Fibroblast of the aortic adventitia (primary cell): ENCODE measurements around the gene NECAB2. TPM values are rescaled to one million over a fixed set of nuclear protein-coding genes. Genes with fewer than 3 reads are reported as not detected.

Source experiments
- DNase-seq: peaks from one replicate; pipeline ENCODE4 v3.0.0-alpha.2; 2010; ENCODE audit warnings: low read depth
- H3K4me3 ChIP-seq: 2 replicates; pipeline ENCODE4 v1.5.1; 2011; ENCODE audit warnings: low read depth, mild to moderate bottlenecking, control low read depth, low read length, moderate library complexity
- CTCF ChIP-seq: IDR thresholded peaks from 2 replicates; pipeline ENCODE4 v1.5.1; 2011; ENCODE audit warnings: mild to moderate bottlenecking, low read length, control low read depth, inconsistent platforms; ENCODE audit not compliant: insufficient read depth
- total RNA-seq: library from RNA; depleted of rRNA; stranded (reverse); fragments of >200 nt; gene quantifications from 2 replicates; pipeline ENCODE4 v1.2.3, GENCODE V29; 2012; ENCODE audit warnings: low replicate concordance

The NECAB2 gene
- total RNA-seq, 1 donor = 0.18 TPM

GRCh38 chr16:83942815-83943515, 25.1 kb upstream of the NECAB2 start:
- no peak for DNase-seq
- no peak for TF ChIP-seq CTCF
- H3K4me3 ChIP-seq = no peak overlapping the region

- H3K4me3 ChIP-seq = no peak overlapping the region
- DNase-seq = no peak
- no peak for TF ChIP-seq CTCF
These were observed 24.5 kb upstream of the NECAB2 start for GRCh38 chr16:83943516-83944050.

GRCh38 chr16:83945587-83945986, 22.5 kb upstream of the NECAB2 start:
- H3K4me3 ChIP-seq = no peak overlapping the region
- no peak for TF ChIP-seq CTCF
- DNase-seq = no peak

- no peak overlapping the region for H3K4me3 ChIP-seq
- DNase-seq = no peak
- no peak for TF ChIP-seq CTCF
These were observed 21.8 kb upstream of the NECAB2 start for GRCh38 chr16:83946154-83946780.

- TF ChIP-seq CTCF = no peak
- no peak overlapping the region for H3K4me3 ChIP-seq
- no peak for DNase-seq
These were observed 21.1 kb upstream of the NECAB2 start for GRCh38 chr16:83946781-83947566.

GRCh38 chr16:83947642-83948234, 20.3 kb upstream of the NECAB2 start:
- TF ChIP-seq CTCF = no peak
- no peak overlapping the region for H3K4me3 ChIP-seq
- DNase-seq = no peak
